SIG-M5 (cell line): Measurements from ENCODE around the gene TSHZ1.
"Not testable (repeated sequence)": the region's sequence is repeated elsewhere in the genome, so short reads cannot be mapped to it uniquely, and the experiment has no call there.

ENCODE experiments used
- DNase-seq: peaks from one replicate; lab custom pipeline; 2025; lab: John Stamatoyannopoulos, UW

Gene TSHZ1

GRCh38 chr18:75183973-75184493, 26.6 kb upstream of the TSHZ1 start:
- DNase-seq = no peak

- DNase-seq = no peak
These were observed 25.1 kb upstream of the TSHZ1 start for GRCh38 chr18:75185460-75185859.

DNA sequence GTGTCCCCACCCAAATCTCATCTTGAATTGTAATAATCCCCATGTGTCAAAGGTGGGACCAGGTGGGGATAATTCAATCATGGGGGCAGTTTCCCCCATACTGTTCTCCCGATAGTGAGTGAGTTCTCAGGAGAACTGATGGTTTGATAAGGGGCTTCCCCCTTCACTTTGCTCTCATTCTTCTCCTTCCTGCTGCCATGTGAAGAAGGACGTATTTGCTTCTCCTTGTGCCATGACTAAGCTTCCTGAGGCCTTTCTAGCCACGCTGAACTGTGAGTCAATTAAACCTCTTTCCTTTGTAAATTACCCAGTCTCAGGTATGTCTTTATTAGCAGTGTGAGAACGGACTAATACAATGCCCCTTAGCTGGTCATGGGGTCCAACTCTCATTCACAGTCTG, 22.9 kb upstream of the TSHZ1 start:
- DNase-seq = not testable (repeated sequence)

DNA sequence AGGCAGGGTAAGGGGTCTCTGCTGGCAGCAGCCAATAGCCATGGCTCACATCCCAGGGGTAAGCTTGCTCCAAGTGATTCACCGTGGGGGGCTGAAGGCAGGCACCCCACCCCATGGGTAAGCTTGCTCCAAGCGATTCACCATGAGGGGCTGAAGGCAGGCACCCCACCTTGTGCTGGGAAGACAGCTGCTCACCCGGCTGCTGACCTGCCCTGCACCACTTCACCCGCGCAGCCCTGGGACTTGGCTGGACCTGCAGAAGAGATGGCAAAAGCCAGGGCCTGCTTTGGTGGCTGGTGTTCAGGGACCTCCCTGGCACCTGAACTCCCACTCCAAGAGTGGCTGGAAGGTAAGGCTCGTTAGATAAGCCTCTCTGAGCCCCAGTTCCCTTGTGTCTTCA, 20.9 kb upstream of the TSHZ1 start:
- DNase-seq = no peak

DNA sequence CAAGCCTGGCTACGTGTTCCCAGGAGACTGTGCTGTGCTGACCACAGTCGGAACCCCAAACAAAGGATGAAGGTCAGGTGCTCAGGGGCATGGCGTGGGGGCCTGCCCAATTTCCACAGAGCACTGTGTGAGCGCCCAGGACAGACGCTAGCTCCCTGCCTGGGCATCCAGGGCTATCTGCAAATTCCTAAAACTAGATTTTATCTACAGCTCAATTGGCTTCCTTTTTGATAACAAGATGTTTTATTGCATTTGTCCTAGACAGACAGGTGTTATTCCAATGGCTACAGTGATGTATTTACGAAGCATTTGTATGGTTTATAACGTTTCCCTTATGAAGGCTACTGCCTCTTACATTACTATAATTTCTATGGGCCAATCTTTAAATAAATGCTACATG, 17.7 kb upstream of the TSHZ1 start:
- no peak for DNase-seq

DNA sequence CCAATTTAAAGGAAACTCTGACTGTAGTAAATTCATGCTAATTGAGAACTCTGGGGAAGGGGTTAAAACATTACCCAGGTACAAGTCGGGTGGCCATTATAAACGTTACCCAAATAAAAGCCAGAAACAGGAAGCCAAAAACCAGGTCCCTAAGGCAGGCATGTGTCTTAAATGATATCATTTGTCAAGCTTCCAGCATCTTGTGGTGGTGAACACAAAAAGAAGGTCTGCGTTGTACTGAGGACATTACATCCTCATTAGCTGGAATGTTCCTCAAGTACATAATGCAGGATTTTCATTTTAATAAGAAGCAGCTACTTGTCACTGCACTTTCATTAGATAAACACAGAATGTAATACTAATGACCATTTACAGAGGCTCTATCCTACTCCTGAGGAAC, 12.6 kb upstream of the TSHZ1 start:
- DNase-seq = no peak

DNA sequence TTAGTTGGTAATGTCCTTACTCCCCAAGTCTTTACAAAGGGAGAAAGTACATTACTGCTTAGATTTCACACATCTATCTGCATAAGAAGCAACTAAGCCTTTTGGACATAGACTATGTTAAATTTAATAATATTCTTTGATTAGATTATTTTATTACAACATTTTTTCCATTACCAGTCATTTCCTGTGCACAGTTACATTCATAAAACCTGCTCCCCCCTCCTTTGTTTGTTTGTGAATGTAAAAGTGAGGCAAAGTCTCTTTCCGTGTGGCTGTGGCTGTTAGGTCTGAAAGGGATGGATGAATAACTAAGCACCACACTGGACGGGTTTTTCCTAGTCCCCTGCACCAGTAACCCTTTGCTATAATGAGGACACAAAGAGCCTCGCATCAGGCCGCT, 11.3 kb upstream of the TSHZ1 start:
- DNase-seq = no peak

DNA sequence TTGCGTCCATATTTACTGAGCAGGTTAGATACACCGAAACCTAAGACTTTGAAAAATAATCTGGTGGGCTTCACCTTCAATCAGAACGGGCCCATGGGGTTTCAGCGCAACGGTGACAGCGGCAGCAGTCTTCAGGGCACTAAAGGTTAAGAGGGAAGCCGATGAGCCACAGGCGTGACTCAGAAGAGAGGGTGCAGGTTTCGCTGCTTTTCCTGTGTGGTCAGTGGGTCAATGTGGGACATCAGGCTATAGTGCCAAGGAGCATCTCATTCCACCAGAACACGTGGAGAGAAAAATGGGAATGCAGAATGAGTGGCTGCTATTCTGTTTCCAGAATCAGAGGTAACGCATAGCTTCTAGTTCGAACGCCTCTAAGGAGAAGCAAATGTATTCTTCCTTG, 10.5 kb upstream of the TSHZ1 start:
- DNase-seq = no peak

DNA sequence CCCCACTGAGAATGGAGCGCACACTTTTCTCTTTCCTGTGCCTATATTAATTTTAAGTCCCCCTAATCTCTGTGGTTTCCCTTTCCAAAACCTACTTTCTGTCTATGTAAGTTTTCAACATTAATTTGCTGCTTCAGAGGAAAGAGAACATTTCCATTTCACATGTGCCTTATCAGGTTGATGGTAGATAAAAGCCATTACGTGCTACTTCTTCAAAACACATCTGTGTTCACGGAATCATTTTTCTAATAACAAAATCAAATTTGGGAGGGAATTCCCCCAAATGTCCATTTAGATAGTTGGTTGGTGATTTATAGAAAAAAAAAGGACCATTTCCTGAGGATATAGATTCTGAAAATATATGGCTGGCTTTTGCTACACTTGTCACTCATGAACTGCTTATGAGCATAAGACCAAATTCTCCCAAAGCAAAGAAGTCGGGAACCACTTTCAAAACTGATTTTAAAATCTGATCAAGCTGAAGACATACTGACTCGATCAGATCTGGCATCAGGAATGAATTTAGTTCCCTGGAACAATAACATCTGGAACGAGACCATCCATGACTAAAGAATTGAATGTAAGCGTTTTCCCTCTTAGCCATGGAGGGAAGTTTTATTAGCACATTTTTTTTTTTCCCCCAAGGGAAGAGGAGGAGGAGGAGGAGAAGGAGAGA, 9.9 kb upstream of the TSHZ1 start:
- DNase-seq = no peak

GRCh38 chr18:75201282-75202270, 9.0 kb upstream of the TSHZ1 start:
- DNase-seq = no peak

DNA sequence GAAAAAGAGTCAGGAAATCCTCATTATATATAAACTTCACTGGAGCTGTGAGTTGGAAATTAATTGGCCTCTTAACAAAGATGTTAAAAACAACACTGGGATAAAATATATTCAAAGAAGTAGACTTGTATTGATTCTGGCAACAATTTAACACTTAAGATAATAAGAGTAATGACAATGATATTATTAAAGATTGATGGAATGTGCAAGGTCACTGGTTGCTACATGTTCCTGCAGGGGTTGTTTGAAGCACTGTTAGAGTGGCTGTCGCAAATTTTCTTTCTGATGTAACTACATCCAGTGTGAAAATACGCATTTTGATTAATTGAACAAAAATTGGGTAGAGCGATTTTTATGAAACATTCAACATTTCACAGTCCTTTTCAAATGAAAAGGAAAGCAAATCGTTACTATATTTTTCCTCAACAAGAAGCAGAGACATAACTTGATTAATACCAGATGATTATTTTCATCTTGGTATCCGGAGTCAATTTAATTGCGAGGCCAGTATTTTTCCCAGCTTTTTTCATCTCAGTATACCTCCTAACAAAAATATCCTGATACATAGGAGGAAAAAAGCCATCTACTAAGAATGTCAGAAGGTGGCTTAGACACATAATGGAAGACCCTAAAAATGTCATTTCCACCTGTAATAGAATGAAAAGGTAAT, 7.8 kb upstream of the TSHZ1 start:
- DNase-seq = no peak

- DNase-seq = no peak
These were observed 7.0 kb upstream of the TSHZ1 start for GRCh38 chr18:75203416-75204268.

DNA sequence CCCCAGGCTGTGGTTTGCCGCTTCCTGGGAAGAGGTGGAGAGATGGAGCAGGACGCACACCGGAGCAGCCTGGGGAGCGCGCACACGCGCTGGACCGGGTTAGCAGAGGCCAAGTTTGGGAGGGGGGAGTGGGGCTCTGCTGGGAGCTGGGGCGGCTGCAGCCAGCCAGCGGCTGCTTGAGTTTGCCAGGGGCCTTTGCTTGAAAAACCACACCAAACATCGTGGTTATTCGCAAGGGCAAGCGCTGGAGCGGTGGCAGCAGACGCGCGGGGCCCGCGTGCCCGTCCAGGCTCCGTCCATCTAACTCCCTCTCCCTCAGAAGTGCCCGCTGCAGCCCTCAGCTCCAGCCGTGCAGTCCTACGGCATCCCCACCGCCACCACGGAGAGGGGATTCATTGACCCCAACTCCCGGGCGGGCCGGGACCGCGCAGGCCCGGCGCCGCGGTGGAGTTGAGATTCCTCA, 6.3 kb upstream of the TSHZ1 start:
- no peak for DNase-seq

DNA sequence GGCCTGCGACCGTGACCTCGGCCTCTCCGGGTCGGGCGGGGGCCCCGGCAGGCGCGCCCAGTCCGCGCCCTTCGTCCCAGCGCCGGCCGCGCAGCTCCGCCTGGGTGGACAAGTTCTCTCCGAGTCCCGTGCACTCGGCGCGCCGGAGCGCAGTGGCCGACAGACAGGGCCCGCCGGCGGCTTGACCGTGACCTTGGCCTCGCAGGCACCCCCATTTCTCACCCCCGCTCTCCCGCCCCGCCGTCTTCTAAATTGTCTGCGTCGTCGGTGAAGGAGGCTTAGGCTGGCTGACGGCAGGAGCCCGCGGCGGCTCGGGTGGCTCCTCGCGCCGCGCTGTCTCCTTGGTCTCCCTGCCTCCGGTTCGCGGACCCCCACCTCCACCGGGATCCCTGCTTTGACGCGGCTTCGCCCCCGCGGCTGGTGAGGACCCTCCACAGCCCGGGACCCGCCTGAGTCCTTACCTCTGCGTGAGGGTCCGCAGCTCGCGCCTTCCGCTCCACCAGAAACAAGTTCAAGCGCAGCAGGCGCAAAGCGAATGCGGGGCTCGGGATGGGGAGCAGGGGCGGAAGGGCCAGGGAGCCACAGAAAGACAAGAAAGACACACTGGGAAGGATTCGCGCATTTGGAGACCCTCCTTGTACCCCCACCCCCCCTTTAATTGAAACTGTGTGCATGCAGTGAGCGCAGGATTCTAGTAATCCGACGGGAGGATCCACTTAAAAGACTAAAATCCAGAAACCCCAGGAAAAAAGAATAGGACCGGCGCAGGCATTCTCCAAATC, 5.7 kb upstream of the TSHZ1 start:
- DNase-seq = no peak

DNA sequence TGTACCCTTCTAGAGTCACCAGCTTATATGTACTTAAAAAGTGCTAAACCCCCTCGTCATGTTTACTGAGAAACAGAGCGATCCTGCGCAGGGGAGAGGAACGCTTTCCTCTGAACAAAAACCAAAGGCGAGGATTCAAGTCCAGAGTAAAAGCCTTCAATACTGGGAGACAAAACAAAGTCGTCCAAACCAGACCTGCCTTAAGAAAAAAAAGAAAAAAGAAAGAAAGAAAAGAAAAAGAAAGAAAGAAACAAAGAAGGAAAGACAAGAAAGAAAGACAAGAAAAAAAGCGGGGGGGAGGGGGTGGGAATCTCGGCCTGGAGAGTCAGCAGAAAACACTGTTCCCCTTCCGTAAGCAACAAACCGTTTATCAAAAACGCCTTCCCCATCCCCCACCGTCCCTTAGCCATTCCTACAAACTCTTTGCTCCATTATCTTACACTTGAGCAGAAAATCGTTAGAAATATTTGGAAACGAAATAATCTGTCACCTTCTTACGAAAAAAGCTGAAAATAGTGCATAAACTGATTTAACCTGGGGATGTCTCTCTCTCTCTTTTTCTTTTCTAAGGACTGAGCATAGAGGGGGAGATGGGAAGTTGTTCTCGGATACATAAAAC, 5.0 kb upstream of the TSHZ1 start:
- DNase-seq = no peak

DNA sequence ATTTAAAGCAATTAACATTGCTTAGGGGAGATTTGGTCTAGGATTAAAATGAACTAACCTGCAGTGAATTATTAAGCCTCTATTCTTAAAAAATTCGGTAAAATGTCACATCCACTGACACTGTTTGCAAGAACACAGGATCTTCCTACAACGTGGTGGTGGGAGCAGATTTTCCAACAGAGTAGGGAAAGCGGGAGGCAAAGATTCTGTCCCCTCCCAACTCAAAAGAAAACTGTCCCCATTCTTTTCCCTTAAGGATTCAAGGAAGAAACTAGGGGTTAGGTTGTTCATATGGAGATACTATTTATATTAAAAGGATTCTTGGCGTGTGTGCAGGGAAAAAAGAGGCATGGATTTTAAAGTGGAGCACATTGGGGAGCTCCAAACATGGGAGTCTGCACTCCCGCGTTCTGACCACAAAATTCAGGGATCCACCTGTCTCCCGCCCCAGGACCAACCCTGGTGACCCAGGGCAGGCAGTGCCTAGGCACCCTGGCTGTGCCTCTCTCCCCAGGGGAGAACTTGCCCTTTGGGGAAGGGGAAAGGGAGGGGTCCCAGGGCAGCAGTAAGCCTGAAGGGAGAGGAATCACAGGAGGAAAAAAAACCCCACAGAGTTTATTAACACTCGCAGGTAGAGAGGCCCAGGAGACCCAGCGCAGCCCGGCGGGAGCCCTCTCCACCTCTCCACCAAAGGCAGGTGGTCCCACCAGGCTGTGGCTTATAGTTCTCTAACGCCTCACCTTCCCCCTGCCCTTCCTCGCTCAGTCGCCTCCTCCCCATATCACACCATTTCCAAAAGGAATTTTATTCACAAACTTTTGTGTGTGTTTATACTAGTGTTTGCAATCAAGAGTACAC, 3.9 kb upstream of the TSHZ1 start:
- DNase-seq = no peak

GRCh38 chr18:75207310-75208154, 3.1 kb upstream of the TSHZ1 start:
- DNase-seq = no peak

DNA sequence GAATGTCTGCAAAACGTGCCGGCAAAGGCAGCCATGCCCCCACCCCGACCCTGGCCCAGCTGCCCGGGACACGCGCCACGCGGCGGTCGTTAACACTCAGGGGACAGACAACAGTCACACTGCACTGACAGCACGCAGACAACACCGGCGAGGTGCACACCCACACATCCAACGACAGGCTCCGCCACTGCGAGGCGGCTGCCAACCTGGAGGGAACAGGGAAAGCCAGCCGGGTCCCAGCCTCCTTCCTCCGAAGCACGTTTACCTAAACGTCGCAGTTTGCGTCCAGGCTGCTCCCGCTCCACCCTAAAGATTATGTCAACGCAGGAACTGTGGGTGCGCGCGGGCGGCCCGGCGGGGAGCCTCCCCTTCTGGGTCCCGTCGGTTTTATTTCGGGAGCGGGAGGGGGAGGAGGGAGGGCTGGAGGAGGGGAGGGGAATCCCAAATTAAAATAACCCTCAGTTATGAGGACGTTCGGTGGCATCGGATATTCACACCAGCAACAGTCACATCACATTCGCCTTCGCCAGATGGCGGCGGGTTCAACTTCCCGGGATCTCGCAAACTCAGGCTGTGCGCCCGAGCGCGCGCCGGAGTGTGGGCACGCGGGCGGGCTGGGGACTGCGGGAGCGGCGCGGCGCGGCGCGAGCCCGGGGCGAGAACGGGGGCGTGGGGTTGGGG, 2.3 kb upstream of the TSHZ1 start:
- no peak for DNase-seq
